GM12865 (cell line): ENCODE results near the gene KYNU.

Experiments
- DNase-seq: peaks from one replicate; pipeline ENCODE4 v3.0.0; 2010; ENCODE audit warnings: low read depth
- H3K4me3 ChIP-seq: 2 replicates; pipeline ENCODE4 v1.5.1; 2011; ENCODE audit warnings: mild to moderate bottlenecking, low read depth, low read length, control low read depth
- CTCF ChIP-seq: IDR thresholded peaks from 2 replicates; pipeline ENCODE4 v1.5.1; 2011; ENCODE audit warnings: low read length, control low read depth, low read depth, inconsistent platforms; ENCODE audit not compliant: insufficient read depth; ENCODE audit errors: missing control alignments

KYNU gene

GRCh38 chr2:142918624-142919023, 41.2 kb downstream of the KYNU start:
- no peak overlapping the region for H3K4me3 ChIP-seq
- no peak for TF ChIP-seq CTCF
- DNase-seq = no peak

GRCh38 chr2:142920571-142920970, 43.1 kb downstream of the KYNU start:
- no peak overlapping the region for H3K4me3 ChIP-seq
- TF ChIP-seq CTCF = no peak
- no peak for DNase-seq

- TF ChIP-seq CTCF = no peak
- no peak for DNase-seq
- no peak overlapping the region for H3K4me3 ChIP-seq
These were observed 49.0 kb downstream of the KYNU start for GRCh38 chr2:142926445-142926844.

- DNase-seq = no peak
- no peak overlapping the region for H3K4me3 ChIP-seq
- TF ChIP-seq CTCF = no peak
These were observed 53.5 kb downstream of the KYNU start for GRCh38 chr2:142930835-142931398.

- DNase-seq = no peak
- no peak for TF ChIP-seq CTCF
- no peak overlapping the region for H3K4me3 ChIP-seq
These were observed 56.5 kb downstream of the KYNU start for GRCh38 chr2:142933916-142934315.

- DNase-seq = no peak
- no peak overlapping the region for H3K4me3 ChIP-seq
- no peak for TF ChIP-seq CTCF
These were observed 58.2 kb downstream of the KYNU start for GRCh38 chr2:142935563-142936089.

- DNase-seq = no peak
- no peak overlapping the region for H3K4me3 ChIP-seq
- no peak for TF ChIP-seq CTCF
These were observed 59.2 kb downstream of the KYNU start for GRCh38 chr2:142936629-142937028.
